H9 (cell line): ENCODE results near the gene CD28. TPM values are rescaled to one million over a fixed set of nuclear protein-coding genes. Genes with fewer than 3 reads are reported as not detected.

Source experiments
- DNase-seq: peaks from one replicate; pipeline ENCODE4 v3.0.0-alpha.2; 2017
- H2AFZ ChIP-seq: one replicate; pipeline ENCODE4 v1.6.1; 2013; ENCODE audit warnings: mild to moderate bottlenecking, low read length, control low read depth, moderate library complexity
- H2AK5ac ChIP-seq: 2 replicates; pipeline ENCODE4 v1.6.1; 2013; ENCODE audit warnings: low read length, control low read depth, mixed read lengths; ENCODE audit not compliant: insufficient read length
- H2BK120ac ChIP-seq: one replicate; pipeline ENCODE4 v1.6.1; 2013; ENCODE audit warnings: low read depth, mild to moderate bottlenecking, low read length, control low read depth, inconsistent platforms; ENCODE audit not compliant: poor library complexity, severe bottlenecking
- H2BK12ac ChIP-seq: 2 replicates; pipeline ENCODE4 v1.6.1; 2013; ENCODE audit warnings: low read length, control low read depth, mixed read lengths, low read depth; ENCODE audit not compliant: insufficient read length
- H2BK15ac ChIP-seq: 2 replicates; pipeline ENCODE4 v1.6.1; 2013; ENCODE audit warnings: low read depth, low read length, control low read depth
- H2BK20ac ChIP-seq: one replicate; pipeline ENCODE4 v1.6.1; 2013; ENCODE audit warnings: low read depth, mild to moderate bottlenecking, low read length, control low read depth, inconsistent platforms; ENCODE audit not compliant: poor library complexity, severe bottlenecking
- H2BK5ac ChIP-seq: 2 replicates; pipeline ENCODE4 v1.6.1; 2013; ENCODE audit warnings: low read length, control low read depth, mixed read lengths; ENCODE audit not compliant: insufficient read length
- H3K14ac ChIP-seq: 2 replicates; pipeline ENCODE4 v1.6.1; 2013; ENCODE audit warnings: low read length, control low read depth; ENCODE audit not compliant: insufficient read depth
- H3K18ac ChIP-seq: 2 replicates; pipeline ENCODE4 v1.6.1; 2013; ENCODE audit warnings: low read depth, mild to moderate bottlenecking, mixed read lengths, low read length, control low read depth; ENCODE audit not compliant: insufficient read length
- H3K23ac ChIP-seq: 2 replicates; pipeline ENCODE4 v1.6.1; 2013; ENCODE audit warnings: low read length, control low read depth, mixed read lengths, low read depth; ENCODE audit not compliant: insufficient read length
- H3K23me2 ChIP-seq: 2 replicates; pipeline ENCODE4 v1.6.1; 2013; ENCODE audit warnings: low read depth, mild to moderate bottlenecking, mixed read lengths, low read length, control low read depth; ENCODE audit not compliant: insufficient read length, poor library complexity, severe bottlenecking
- H3K27ac ChIP-seq: 2 replicates; pipeline ENCODE4 v1.5.1; 2013; ENCODE audit warnings: low read length, control low read depth, mixed read lengths, low read depth; ENCODE audit not compliant: insufficient read length
- H3K27me3 ChIP-seq: 2 replicates; pipeline ENCODE4 v1.6.1; 2013; ENCODE audit warnings: low read length, control low read depth, inconsistent platforms; ENCODE audit not compliant: insufficient read depth
- H3K4ac ChIP-seq: 2 replicates; pipeline ENCODE4 v1.6.1; 2013; ENCODE audit warnings: low read depth, mild to moderate bottlenecking, control low read depth, inconsistent platforms, low read length, moderate library complexity
- H3K4me1 ChIP-seq: 2 replicates; pipeline ENCODE4 v1.6.1; 2013; ENCODE audit warnings: low read length, control low read depth, inconsistent platforms; ENCODE audit not compliant: insufficient read depth
- H3K4me2 ChIP-seq: 2 replicates; pipeline ENCODE4 v1.6.1; 2013; ENCODE audit warnings: low read length, control low read depth, mixed read lengths; ENCODE audit not compliant: insufficient read length, insufficient read depth
- H3K56ac ChIP-seq: 2 replicates; pipeline ENCODE4 v1.6.1; 2013; ENCODE audit warnings: low read depth, mild to moderate bottlenecking, mixed read lengths, low read length, control low read depth; ENCODE audit not compliant: insufficient read length
- H3K79me1 ChIP-seq: 2 replicates; pipeline ENCODE4 v1.6.1; 2013; ENCODE audit warnings: low read depth, mild to moderate bottlenecking, moderate library complexity, low read length, control low read depth, inconsistent platforms; ENCODE audit not compliant: insufficient read depth, poor library complexity, severe bottlenecking
- H3K79me2 ChIP-seq: 2 replicates; pipeline ENCODE4 v1.6.1; 2013; ENCODE audit warnings: low read length, control low read depth, inconsistent platforms; ENCODE audit not compliant: insufficient read depth
- H3K9ac ChIP-seq: 2 replicates; pipeline ENCODE4 v1.6.1; 2013; ENCODE audit warnings: low read length, control low read depth, mixed read lengths; ENCODE audit not compliant: insufficient read length; ENCODE audit errors: extremely low read depth
- H3K9me3 ChIP-seq: one replicate; pipeline ENCODE4 v1.6.1; 2013; ENCODE audit warnings: low read depth, low read length, inconsistent platforms; ENCODE audit not compliant: control insufficient read depth
- H3T11ph ChIP-seq: one replicate; pipeline ENCODE4 v1.6.1; 2013; ENCODE audit warnings: mild to moderate bottlenecking, low read length, control low read depth, inconsistent platforms
- H4K20me1 ChIP-seq: one replicate; pipeline ENCODE4 v1.6.1; 2013; ENCODE audit not compliant: control insufficient read depth, insufficient read length, insufficient read depth
- H4K5ac ChIP-seq: 2 replicates; pipeline ENCODE4 v1.6.1; 2013; ENCODE audit warnings: low read depth, mild to moderate bottlenecking, mixed read lengths, low read length, control low read depth; ENCODE audit not compliant: insufficient read length
- H4K8ac ChIP-seq: replicated peaks from 2 replicates; pipeline ENCODE4 v1.6.1; 2013; ENCODE audit warnings: low read length, control low read depth, mixed read lengths, low read depth; ENCODE audit not compliant: insufficient read length
- H4K91ac ChIP-seq: 2 replicates; pipeline ENCODE4 v1.6.1; 2013; ENCODE audit warnings: low read depth, mild to moderate bottlenecking, moderate library complexity, mixed read lengths, low read length, control low read depth; ENCODE audit not compliant: insufficient read length
- H3K27ac Mint-ChIP-seq, 3 experiments: 2 replicates in 2 of 3; 3 replicates in 1 of 3; pipeline ENCODE4 v1.8.0; 2020 to 2021; ENCODE audit warnings: mixed read lengths in 3 of 3, mild to moderate bottlenecking in 1 of 3, moderate library complexity in 1 of 3
- H3K27me3 Mint-ChIP-seq: 2 replicates; pipeline ENCODE4 v1.8.0; 2021; ENCODE audit warnings: low read depth, mild to moderate bottlenecking, moderate library complexity, mixed read lengths
- H3K36me3 Mint-ChIP-seq, 3 experiments: 2 replicates in 2 of 3; 3 replicates in 1 of 3; pipeline ENCODE4 v1.8.0; 2020 to 2021; ENCODE audit warnings: low read depth in 3 of 3, mixed read lengths in 3 of 3; ENCODE audit not compliant: insufficient read depth in 1 of 3
- H3K4me1 Mint-ChIP-seq, 2 experiments: 2 replicates each; pipeline ENCODE4 v1.8.0; 2020; ENCODE audit warnings: mixed read lengths in 2 of 2
- H3K4me3 Mint-ChIP-seq, 2 experiments: 2 replicates in 1 of 2; 3 replicates in 1 of 2; pipeline ENCODE4 v1.8.0; 2020 to 2021; ENCODE audit warnings: mild to moderate bottlenecking in 2 of 2, mixed read lengths in 2 of 2, moderate library complexity in 1 of 2
- H3K9me3 Mint-ChIP-seq, 2 experiments: 2 replicates in 1 of 2; 3 replicates in 1 of 2; pipeline ENCODE4 v1.8.0; 2020; ENCODE audit warnings: mild to moderate bottlenecking in 2 of 2, mixed read lengths in 2 of 2, moderate library complexity in 1 of 2
- CTCF ChIP-seq: fragments of 200-600 bp; sonication (generic); conservative IDR thresholded peaks from 3 replicates; pipeline ENCODE4 v1.8.0; 2021; ENCODE audit warnings: antibody characterized with exemption, mild to moderate bottlenecking
- WGBS: extraction: QIAGEN DNeasy Blood & Tissue Kit; methylation state at CpG from one replicate; pipeline ENCODE4 v1.1.7; 2013; ENCODE audit warnings: missing lambda C conversion rate, low lambda C conversion rate, mixed read lengths; ENCODE audit not compliant: insufficient read length; ENCODE audit errors: extremely low coverage; 5-methylcytosine and 5-hydroxymethylcytosine counted together
- total RNA-seq: library from RNA; stranded (reverse); gene quantifications from 2 replicates; pipeline ENCODE4 v1.2.1, GENCODE V29; 2021

CD28 gene
- total RNA-seq, 1 experiment from 2014 or later, result not detected

GRCh38 chr2:203748331-203749126 lies 42.1 kb downstream of the CD28 start:
- H4K91ac ChIP-seq, result no peak overlapping the region
- no peak overlapping the region for H2BK15ac ChIP-seq
- H2BK5ac ChIP-seq, result no peak overlapping the region
- peak overlapping the region; percentile 49 for H3K23ac ChIP-seq
- no peaks in the 10 kb centered on the region for H4K20me1 ChIP-seq
- no peaks in the 10 kb centered on the region for H3K4me1 ChIP-seq
- H3K79me1 ChIP-seq, result no peaks in the 10 kb centered on the region
- no peak overlapping the region for H2AFZ ChIP-seq
- H3K27me3 Mint-ChIP-seq, result no peaks in the 10 kb centered on the region; the same call in 1 of the 2 replicates
- no peak overlapping the region for H3K4ac ChIP-seq
- no peaks in the 10 kb centered on the region for H3K4me1 Mint-ChIP-seq
- H2AK5ac ChIP-seq, result no peak overlapping the region
- no CpG with 5 or more reads among the region's 4 CpGs for WGBS
- H3K4me3 Mint-ChIP-seq, result no peak overlapping the region
- no peak overlapping the region for H3K4me2 ChIP-seq
- H2BK20ac ChIP-seq, result no peak overlapping the region
- H2BK120ac ChIP-seq, result no peak overlapping the region
- H3K27me3 ChIP-seq, result no peaks in the 10 kb centered on the region
- no peaks in the 10 kb centered on the region for H3K79me2 ChIP-seq
- H3K36me3 Mint-ChIP-seq, result no peaks in the 10 kb centered on the region
- H3K9me3 ChIP-seq, result no peaks in the 10 kb centered on the region
- no peak overlapping the region for H4K5ac ChIP-seq
- H3T11ph ChIP-seq, result no peak overlapping the region
- no peak overlapping the region for H3K14ac ChIP-seq
- no peaks in the 10 kb centered on the region for H3K23me2 ChIP-seq
- no peak for DNase-seq
- no peak overlapping the region for H3K27ac ChIP-seq
- H3K18ac ChIP-seq, result no peak overlapping the region
- no peak overlapping the region for H3K27ac Mint-ChIP-seq
- H4K8ac ChIP-seq, result no peak overlapping the region
- no peak overlapping the region for H3K56ac ChIP-seq
- no peak for TF ChIP-seq CTCF
- H3K9ac ChIP-seq, result no peak overlapping the region
- peaks cover 0 to 2% of the 10 kb centered on the region in 2 experiments; a peak in 1 of 5 replicates for H3K9me3 Mint-ChIP-seq
- H2BK12ac ChIP-seq, result no peak overlapping the region
